ENCODE results near the gene RARA. TPM values are rescaled to one million over a fixed set of nuclear protein-coding genes. Genes with fewer than 3 reads are reported as not detected.

RARA gene
- total RNA-seq, 2 donors from 2014 or later, result 28.5 to 51.7 TPM

DNA sequence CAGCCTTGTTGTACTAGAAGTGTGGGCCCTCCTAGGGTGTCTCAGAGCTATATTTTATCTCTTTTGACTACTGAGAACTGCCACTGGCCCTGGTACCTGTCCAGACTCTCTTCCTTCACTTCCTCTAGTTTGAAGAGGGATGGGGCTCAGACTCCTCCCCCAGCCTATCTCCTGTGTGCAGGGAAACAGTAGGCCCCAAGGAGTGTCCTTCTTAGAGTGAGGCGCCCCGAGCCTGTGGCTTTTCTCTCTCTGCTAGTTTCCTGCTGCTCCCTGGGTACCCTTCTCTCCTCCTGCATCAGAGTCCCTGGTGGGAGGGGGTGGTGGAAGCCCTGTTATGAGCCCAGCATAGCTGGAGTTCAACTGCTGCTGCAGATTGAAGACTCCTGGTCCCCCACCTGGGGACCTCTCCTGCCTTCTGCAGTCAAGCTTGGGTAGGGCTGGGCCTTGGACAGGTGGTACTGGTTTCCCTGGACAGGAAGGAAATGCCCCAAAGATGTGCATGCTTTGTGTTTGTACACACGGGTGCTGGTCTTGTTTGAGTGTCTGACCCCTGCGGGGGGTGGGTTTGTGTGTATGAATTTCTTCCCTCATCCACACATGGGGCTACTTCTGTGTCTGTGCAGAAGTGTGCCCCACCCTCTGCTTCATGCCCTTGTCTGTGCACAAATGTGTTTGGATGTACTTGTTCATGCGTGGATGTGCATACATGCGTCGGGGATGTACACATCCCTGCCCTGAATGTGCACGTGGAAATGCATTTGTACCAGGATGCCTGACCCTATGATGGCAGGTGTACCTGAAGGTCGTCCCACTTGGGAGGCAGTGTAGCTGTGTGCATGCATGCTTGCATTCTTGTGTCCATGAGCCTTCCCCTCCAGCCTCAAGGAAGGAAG, 6.9 kb downstream of the RARA start:
- no peaks in the 10 kb centered on the region for H3K9me3 ChIP-seq
- no peak for DNase-seq (ENCODE audit: low spot score)
- peak overlapping the region in 1 of 2 donors; percentile 97 for H3K4me3 ChIP-seq
- H3K27ac ChIP-seq, result peak overlapping the region; percentile 96 to 98
- H3K36me3 ChIP-seq, result no peaks in the 10 kb centered on the region
- peaks cover 5 to 94% of the 10 kb centered on the region in 2 donors for H3K4me1 ChIP-seq
- TF ChIP-seq, protein P1, sequence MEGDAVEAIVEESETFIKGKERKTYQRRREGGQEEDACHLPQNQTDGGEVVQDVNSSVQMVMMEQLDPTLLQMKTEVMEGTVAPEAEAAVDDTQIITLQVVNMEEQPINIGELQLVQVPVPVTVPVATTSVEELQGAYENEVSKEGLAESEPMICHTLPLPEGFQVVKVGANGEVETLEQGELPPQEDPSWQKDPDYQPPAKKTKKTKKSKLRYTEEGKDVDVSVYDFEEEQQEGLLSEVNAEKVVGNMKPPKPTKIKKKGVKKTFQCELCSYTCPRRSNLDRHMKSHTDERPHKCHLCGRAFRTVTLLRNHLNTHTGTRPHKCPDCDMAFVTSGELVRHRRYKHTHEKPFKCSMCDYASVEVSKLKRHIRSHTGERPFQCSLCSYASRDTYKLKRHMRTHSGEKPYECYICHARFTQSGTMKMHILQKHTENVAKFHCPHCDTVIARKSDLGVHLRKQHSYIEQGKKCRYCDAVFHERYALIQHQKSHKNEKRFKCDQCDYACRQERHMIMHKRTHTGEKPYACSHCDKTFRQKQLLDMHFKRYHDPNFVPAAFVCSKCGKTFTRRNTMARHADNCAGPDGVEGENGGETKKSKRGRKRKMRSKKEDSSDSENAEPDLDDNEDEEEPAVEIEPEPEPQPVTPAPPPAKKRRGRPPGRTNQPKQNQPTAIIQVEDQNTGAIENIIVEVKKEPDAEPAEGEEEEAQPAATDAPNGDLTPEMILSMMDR (IDR thresholded peaks at IDR 0.05), result no peak
- no peaks in the 10 kb centered on the region for H3K27me3 ChIP-seq

DNA sequence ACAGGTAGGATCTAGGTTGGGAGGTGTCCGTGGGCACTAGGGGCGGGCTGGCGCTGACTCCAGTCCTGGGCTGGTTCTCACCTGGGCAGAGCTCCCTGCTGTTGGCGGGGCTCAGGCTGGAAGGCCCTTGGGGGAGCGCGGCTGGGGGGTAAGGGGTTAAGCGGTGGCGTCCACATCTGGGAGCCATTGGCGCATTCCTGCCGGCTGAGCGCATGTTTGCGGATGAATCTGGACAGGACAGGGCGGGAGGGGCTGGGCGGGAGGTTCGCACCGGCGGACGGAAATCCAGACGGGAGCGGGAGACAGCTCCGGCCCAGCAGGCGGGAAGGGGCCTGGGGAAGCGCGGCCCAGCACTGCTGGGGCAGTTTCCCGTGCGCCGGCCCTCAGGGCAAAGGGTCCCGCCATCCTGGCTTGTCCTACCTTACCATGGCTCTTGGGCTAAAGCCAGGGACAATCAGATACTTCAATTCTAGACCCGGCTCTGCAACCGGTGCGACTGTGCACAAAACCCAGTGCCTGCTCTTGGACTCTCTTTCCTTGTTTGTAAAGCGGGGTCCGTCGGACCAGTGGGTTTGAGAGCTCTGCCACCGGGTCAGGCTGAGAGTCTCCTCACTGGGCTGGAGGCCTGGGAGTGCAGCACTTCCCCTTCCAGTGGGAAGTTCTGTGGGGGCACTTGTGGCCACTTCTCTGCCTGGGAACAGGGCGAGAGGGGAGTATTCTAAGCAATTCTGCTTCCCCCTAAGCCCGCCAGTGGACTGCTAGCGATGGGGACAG, 7.8 kb downstream of the RARA start:
- peak; percentile 79 for DNase-seq (ENCODE audit: low spot score)
- H3K27ac ChIP-seq, result peak overlapping the region; percentile 96 to 98
- no peaks in the 10 kb centered on the region for H3K27me3 ChIP-seq
- H3K9me3 ChIP-seq, result no peaks in the 10 kb centered on the region
- H3K36me3 ChIP-seq, result no peaks in the 10 kb centered on the region
- peak overlapping the region; percentile 92 to 97 for H3K4me3 ChIP-seq
- peaks cover 0 to 94% of the 10 kb centered on the region in 2 donors for H3K4me1 ChIP-seq
- TF ChIP-seq, protein P1 (IDR thresholded peaks at IDR 0.05), result no peak

DNA sequence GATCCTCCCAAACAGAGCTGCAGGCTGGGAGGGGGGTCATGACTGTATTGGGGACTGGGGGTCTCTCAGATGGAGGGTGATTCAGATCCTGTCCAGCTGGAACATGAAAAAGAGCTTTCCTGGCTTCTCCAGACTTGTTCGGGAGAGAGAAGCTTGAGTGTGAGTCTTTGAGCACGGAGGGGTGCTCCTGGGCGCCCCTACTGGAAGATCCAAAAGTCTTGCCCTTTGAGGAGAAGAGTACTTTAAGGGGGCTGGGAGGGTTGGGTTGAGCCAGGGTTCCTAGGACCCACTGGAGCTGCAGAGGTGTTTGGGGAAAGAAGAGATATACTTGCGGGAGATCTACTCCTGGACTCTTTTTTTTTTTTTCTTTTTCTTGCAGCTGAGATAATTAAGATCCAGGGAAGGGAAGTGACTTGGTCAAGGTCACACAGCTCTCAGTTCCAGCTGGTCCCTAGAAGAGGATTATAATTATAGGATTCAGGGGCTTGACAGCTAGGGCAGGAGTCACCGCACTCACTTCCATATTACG, 8.4 kb downstream of the RARA start:
- TF ChIP-seq, protein P1 (IDR thresholded peaks at IDR 0.05), result peak; percentile 38 to 63
- H3K27ac ChIP-seq, result peak overlapping the region; percentile 96 to 98
- no peaks in the 10 kb centered on the region for H3K27me3 ChIP-seq
- peak; percentile 83 for DNase-seq (ENCODE audit: low spot score)
- peak overlapping the region; percentile 92 to 97 for H3K4me3 ChIP-seq
- no peaks in the 10 kb centered on the region for H3K9me3 ChIP-seq
- H3K36me3 ChIP-seq, result no peaks in the 10 kb centered on the region
- peaks cover 0 to 94% of the 10 kb centered on the region in 2 donors for H3K4me1 ChIP-seq

DNA sequence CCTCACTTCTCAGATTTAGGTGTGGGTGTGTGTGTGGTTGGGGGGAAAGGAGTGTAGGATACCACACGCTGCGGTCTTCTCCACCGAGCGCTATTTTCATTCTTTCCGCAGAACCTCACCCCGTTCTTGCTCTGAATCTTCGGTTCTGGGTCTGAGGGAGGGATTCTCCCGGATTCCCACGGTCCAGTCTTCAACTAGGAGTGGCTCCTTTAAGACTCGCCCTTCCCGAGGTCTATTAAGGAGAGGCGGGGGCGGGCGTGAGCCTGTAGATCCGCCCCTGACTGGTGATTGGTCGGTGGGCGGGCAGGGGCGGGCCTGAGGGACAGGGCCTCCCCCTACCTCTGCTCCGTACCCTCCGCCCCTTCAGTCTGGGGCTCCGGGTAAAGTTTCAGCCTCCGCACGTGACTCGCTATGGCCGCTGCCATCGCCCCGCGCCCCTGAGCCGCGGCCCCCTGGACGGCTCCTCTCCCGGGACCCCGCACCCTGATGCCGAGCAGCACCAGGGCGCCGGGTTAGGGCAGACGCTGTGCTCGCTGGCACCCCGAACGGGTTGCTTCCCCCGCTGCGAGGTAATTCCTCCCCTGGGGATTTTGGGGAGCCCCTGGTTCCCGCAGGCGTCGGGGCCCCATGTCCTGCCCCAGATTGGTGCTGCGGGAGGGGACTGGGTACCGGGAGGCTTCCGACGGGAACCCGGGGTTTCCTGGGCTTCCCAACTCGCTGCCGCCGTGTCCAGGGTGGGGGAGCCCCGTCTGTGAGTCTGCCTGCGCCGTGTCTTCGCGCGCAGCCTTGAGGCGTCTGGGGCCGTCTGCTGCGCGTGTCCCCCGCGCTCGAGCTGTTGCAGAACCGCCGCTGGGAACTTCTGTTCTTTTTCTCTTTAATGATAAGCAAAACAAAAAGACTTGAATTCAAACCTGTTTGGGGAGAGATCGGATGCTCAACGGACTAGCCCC, 9.2 kb downstream of the RARA start:
- H3K9me3 ChIP-seq, result no peaks in the 10 kb centered on the region
- TF ChIP-seq, protein P1 (IDR thresholded peaks at IDR 0.05), result no peak
- H3K4me1 ChIP-seq, result peaks cover 0 to 94% of the 10 kb centered on the region in 2 donors
- no peaks in the 10 kb centered on the region for H3K36me3 ChIP-seq
- H3K4me3 ChIP-seq, result peak overlapping the region; percentile 92 to 97
- peak overlapping the region; percentile 96 to 98 for H3K27ac ChIP-seq
- H3K27me3 ChIP-seq, result no peaks in the 10 kb centered on the region
- DNase-seq (ENCODE audit: low spot score), result peak; percentile 99

DNA sequence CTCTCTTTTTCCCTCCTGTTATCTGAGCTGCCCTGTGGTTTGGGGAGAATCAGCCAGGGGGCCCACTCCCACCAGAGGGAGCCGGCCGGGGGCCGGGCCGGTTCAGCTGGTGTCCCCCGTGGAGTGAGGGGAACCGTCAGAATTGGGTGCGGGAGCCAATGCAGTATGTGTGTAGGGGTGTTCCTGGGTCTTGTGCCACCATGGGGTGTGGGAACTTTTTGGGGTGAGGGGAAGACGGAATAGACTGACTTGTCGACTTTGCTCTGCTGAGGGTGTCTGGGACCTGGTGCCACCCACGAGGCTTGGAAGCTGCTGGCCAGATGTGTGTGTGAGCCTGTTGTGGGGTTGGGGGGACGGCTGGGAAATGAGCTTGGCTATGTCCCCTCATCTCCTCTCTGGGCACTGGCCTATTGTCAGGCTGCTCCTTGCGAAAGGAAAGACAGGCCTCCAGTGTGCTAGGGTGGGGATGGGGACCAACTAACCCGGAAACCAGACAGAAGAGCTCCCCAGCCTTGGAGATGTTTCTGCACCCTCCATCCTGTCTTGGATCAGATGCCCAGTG, 9.9 kb downstream of the RARA start:
- H3K36me3 ChIP-seq, result no peaks in the 10 kb centered on the region
- TF ChIP-seq, protein P1 (IDR thresholded peaks at IDR 0.05), result peak in 1 of 2 donors; percentile 46
- peak overlapping the region; percentile 92 to 97 for H3K4me3 ChIP-seq
- no peaks in the 10 kb centered on the region for H3K9me3 ChIP-seq
- DNase-seq (ENCODE audit: low spot score), result no peak
- peak overlapping the region; percentile 96 to 98 for H3K27ac ChIP-seq
- H3K4me1 ChIP-seq, result peaks cover 0 to 94% of the 10 kb centered on the region in 2 donors
- H3K27me3 ChIP-seq, result no peaks in the 10 kb centered on the region
